NCI-H460 (cell line): ENCODE data around the gene CCNL1. TPM values are rescaled to one million over a fixed set of nuclear protein-coding genes. Genes with fewer than 3 reads are reported as not detected.
"Not testable (repeated sequence)": the region's sequence is repeated elsewhere in the genome, so short reads cannot be mapped to it uniquely, and the experiment has no call there.

Experiments
- DNase-seq: peaks from one replicate; pipeline ENCODE4 v3.0.0-alpha.2; 2016; ENCODE audit warnings: low read depth; ENCODE audit errors: extremely low read depth
- small RNA-seq, 2 experiments: library from RNA; depleted of rRNA; stranded (forward); fragments of <200 nt; gene quantifications; one replicate each; pipeline ENCODE3, GENCODE V24; 2014
- total RNA-seq: library from RNA; depleted of rRNA; stranded (reverse); fragments of >200 nt; shearing (Covaris generic); gene quantifications from 2 replicates; pipeline ENCODE4 v1.2.3, GENCODE V29; 2014

CCNL1 gene
- total RNA-seq, 1 experiment from 2014 or later = 91.3 TPM

DNA sequence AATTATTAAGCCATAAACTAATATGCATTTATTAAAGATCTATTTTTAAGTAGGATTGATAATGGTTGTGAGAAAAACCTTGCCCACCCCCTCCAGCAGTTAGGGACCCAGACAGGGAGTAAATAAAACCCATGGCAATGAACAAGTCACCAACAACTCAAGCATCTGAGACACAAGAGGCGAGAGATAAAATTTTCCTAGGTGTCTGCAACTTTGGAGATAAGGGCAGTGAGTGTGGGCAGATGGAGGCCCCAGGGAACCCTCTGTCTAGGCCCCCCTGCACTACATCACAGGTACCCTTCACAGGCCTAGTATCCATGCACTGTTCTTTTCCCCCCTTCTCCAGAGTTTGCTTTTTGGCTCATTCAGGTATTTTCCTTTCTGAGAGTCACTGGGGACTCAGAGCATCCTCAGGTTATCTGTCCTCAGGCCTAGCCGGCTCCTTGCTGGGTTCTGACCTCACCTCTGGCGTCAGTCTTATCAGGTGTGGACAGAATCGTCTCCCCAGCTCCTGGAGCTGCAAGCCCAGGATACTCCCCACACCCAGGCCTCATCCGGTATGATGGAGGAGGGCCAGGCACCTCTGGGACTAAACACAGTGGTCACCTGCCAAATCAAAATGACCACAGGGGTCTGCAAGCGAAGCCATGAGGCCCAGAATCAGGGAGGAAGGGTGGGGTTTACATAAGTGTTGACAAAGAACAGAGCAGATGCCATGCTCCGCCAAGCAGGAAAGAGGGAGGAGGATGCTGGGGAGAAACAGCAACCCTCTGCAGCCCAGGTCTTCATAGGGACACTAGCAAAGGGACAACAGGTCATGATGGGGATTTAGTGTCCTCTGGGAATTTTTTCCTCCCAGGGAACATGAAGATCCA, 50.4 kb downstream of the CCNL1 start:
- no peak for DNase-seq

GRCh38 chr3:157107644-157108133, 52.3 kb downstream of the CCNL1 start:
- no peak for DNase-seq

DNA sequence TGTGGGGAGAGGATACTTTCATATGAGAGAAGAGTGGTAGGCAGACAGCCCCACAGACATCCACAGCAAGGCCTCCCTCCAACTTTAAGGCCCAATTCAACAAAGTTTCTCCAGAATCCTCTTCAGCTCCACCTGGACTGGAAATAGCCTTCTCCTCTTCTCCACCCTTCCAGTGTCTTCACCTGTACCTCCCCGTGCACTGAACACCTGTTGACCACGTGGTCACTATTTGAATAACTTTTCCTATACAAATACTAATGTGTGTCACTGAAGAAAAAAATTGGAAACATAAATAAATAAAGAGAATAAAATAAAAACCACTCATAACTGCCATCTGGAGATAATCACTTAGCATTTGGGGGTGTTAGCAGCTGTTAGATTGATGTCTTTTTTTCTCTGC, 52.9 kb downstream of the CCNL1 start:
- DNase-seq = no peak

DNA sequence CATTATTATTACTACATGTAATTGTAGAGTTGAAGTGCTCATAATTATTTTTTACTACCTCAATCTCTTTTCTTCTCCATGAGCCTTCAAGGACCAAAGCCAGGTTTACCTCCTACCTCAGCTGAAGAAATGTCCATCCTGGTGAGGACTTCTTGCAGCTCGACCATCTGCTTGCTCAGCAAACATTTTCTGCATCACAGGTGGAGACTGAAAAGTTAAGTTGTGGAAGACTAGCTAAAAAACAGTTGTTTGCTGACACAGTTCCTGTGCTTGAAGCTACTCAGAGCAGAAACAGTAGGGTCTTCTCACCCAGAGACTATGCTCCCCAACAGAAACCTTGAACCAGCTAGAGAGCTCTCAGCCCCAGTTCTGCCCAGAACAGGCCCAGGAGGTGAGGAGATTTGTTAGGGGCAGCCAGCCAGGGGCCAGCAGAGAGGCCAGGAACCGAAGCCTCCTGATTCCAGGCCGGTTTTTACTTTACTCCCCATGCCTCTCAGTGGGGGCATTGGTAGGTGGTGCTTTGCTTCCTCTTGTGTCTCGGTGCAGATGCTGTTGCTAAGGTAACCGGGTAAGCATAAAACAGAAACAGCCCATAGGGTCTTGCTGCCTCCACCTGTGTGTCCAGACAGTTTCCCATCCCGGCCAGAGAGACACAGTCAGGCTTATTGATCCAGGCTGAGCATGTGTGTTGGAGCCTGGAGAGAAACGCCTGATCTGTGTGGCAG, 54.9 kb downstream of the CCNL1 start:
- no peak for DNase-seq

DNA sequence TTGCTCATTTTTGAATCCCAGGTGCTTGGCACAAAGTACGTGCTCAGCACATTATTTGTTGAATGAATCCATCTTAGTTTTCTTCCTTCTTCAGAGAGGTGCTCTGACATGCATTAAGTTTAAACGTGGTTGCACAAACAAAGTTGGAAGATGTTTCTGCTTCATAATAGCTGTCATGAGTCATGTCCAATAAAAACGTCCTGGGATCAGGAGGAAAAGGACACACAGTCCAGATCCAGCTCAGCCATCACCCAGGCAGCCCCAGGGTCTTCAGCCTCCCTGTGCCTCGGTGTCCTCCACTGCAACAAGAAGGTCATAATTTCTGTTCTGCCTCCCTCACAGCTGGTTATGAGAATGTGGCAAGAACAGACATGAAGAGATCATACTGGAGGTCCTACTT, 55.4 kb downstream of the CCNL1 start:
- no peak for DNase-seq

- no peak for DNase-seq
Measured at GRCh38 chr3:157103860-157104259, 56.1 kb downstream of the CCNL1 start.

DNA sequence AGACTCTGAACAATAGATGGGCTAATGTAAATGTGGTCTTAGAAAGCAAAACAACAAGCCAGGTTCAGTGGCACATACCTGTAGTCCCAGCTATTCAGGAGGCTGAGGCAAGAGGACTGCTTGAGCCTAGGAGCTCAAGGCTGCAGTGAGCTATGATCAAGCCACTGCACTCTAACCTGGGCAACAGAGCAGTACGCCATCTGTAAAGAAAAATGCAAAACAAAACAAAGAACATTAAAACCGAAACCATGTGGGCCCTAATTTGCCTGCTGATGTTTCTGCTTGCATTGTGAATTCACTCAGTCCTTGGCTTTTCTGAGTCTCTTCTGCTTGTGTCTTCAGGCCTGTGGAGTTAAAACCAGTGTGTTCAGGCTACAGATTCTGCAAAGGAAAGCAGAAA, 56.7 kb downstream of the CCNL1 start:
- no peak for DNase-seq

GRCh38 chr3:157102595-157102994, 57.4 kb downstream of the CCNL1 start:
- DNase-seq = not testable (repeated sequence)

- no peak for DNase-seq
Measured at GRCh38 chr3:157102098-157102497, 57.8 kb downstream of the CCNL1 start.

DNA sequence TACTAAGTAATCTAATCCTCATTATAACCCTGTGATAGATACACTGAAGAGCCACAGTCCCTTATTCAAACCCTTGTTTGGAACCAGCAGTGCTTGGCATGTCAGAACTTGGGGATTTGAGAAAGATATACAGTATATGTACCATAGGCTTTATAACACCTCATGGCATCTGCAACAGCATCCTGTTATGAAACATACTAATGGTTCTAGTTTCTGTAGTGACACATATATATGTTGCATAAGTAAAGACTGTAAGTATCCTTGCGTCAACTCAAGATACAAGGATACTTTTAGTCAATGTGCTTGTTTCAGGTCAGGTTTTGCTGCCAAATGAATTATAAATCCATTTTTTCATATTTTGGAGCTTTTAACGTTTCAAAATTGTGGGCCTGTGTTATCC, 58.5 kb downstream of the CCNL1 start:
- no peak for DNase-seq

DNA sequence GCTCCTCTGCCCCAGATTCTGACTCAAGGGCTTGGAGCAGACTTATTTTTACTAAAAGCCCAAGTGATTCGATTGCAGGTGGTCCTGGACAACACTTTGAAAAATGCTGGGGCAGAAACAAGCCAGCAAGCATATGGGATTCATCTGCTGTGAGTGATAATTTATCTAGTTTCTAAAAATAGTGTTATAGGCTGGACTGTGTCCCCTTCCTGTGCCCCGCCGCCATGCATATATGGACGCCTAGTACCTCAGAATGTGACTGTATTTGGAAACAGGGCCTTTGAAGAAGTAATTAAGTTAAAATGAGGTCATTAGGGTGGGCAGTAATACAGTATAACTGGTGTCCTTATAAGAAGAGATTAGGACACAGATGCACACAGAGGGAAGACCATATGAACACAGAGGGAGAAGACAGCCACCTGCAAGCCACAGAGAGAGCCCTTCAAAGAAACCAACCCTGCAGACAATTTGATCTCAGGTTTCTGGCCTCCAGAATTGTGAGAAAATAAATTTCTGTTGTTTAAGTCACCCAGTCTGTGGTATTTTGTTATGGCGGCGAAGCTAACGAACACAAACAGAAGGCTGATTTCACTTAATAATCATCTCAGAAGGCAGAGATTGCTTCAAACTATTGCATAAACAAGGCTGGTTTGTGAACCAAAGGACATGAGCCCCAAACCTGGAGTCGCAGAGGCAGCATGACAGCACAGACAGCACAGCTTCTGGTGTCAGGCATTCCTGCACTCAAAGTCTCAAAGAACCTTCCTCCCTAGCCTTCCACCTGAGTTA, 59.1 kb downstream of the CCNL1 start:
- DNase-seq = no peak

- DNase-seq = no peak
Measured at GRCh38 chr3:157100096-157100477, 59.9 kb downstream of the CCNL1 start.

GRCh38 chr3:157099326-157100095, 60.4 kb downstream of the CCNL1 start:
- DNase-seq = no peak

GRCh38 chr3:157098823-157099185, 61.1 kb downstream of the CCNL1 start:
- DNase-seq = no peak

GRCh38 chr3:157098121-157098822, 61.7 kb downstream of the CCNL1 start:
- no peak for DNase-seq

Small RNAs within 50 kb of the gene (small RNA-seq; reads per million reads assigned to genes)
- gene RF00019 = 0 reads per million in 2 experiments
- gene RNA5SP146 = 0 reads per million in 2 experiments
